IMR-90 (cell line): Measurements from ENCODE around the gene PIK3C2B. TPM values are rescaled to one million over a fixed set of nuclear protein-coding genes. Genes with fewer than 3 reads are reported as not detected.
A peak's percentile ranks its signal among the peaks of the same experiment; 100 is the strongest.

ENCODE experiments used
- ATAC-seq: fragments of 200-7000 bp; cut with Tn5 transposase; 2 replicates; pipeline ENCODE4 v1.9.1; 2020; ENCODE audit warnings: low read depth, mild to moderate bottlenecking, moderate library complexity
- BruUV-seq: library from RNA; stranded (reverse); fragments of 400-500 nt; replicated peaks from 2 replicates; lab custom pipeline; 2021; lab: Mats Ljungman, UMichigan
- CTCF ChIA-PET: fragments of 300-600 bp; formaldehyde crosslinking; extraction: SDS; loops from one replicate; lab custom pipeline; 2021; ENCODE audit warnings: antibody characterized with exemption; lab: Yijun Ruan, JAX
- POLR2A ChIA-PET: fragments of 300-600 bp; sonication (Branson Sonifier 250); formaldehyde crosslinking; loops from one replicate; lab custom pipeline; 2022; ENCODE audit warnings: antibody characterized with exemption; ENCODE audit not compliant: unreplicated experiment; lab: Charles Lee
- DNase-seq: peaks from one replicate; pipeline ENCODE4 v3.0.0; 2013
- H2AFZ ChIP-seq: replicated peaks from 2 replicates; pipeline ENCODE3; 2013; ENCODE audit warnings: low read length, mild to moderate bottlenecking; ENCODE audit not compliant: poor library complexity
- H2AK5ac ChIP-seq: 2 replicates; pipeline ENCODE4 v1.6.1; 2013; ENCODE audit warnings: low read depth, low read length, inconsistent platforms
- H2AK9ac ChIP-seq: replicated peaks from 2 replicates; pipeline ENCODE3; 2013; ENCODE audit warnings: mild to moderate bottlenecking, low read depth, low read length, moderate library complexity; ENCODE audit not compliant: poor library complexity
- H2BK120ac ChIP-seq: 2 replicates; pipeline ENCODE4 v1.6.1; 2013; ENCODE audit warnings: low read depth, low read length, inconsistent platforms
- H2BK15ac ChIP-seq: 3 replicates; pipeline ENCODE4 v1.6.1; 2013; ENCODE audit warnings: low read depth, low read length, inconsistent platforms
- H2BK20ac ChIP-seq: 2 replicates; pipeline ENCODE4 v1.6.1; 2013; ENCODE audit warnings: low read depth, mild to moderate bottlenecking, inconsistent platforms, low read length, moderate library complexity
- H2BK5ac ChIP-seq: 2 replicates; pipeline ENCODE4 v1.6.1; 2013; ENCODE audit warnings: mild to moderate bottlenecking, low read depth, low read length, inconsistent platforms; ENCODE audit not compliant: poor library complexity, severe bottlenecking
- H3K14ac ChIP-seq: replicated peaks from 2 replicates; pipeline ENCODE4 v1.6.1; 2013; ENCODE audit warnings: low read depth, low read length, inconsistent platforms
- H3K18ac ChIP-seq: 2 replicates; pipeline ENCODE4 v1.6.1; 2013; ENCODE audit warnings: low read depth, low read length, control low read depth
- H3K23ac ChIP-seq: 2 replicates; pipeline ENCODE4 v1.6.1; 2013; ENCODE audit warnings: low read depth, low read length, inconsistent platforms
- H3K27ac ChIP-seq: 2 replicates; pipeline ENCODE4 v1.5.1; 2013; ENCODE audit warnings: mild to moderate bottlenecking, control low read depth, low read length; ENCODE audit not compliant: insufficient read depth
- H3K27me3 ChIP-seq: 2 replicates; pipeline ENCODE4 v1.6.1; 2013; ENCODE audit warnings: low read length; ENCODE audit not compliant: control insufficient read depth, insufficient read depth
- H3K36me3 ChIP-seq: 2 replicates; pipeline ENCODE4 v1.6.1; 2013; ENCODE audit warnings: low read length, mixed read lengths; ENCODE audit not compliant: control insufficient read depth, insufficient read depth
- H3K4ac ChIP-seq: 2 replicates; pipeline ENCODE4 v1.6.1; 2013; ENCODE audit warnings: low read depth, low read length, inconsistent platforms
- H3K4me1 ChIP-seq: 2 replicates; pipeline ENCODE4 v1.6.1; 2013; ENCODE audit warnings: low read length, mixed read lengths; ENCODE audit not compliant: control insufficient read depth, insufficient read depth
- H3K4me2 ChIP-seq: 2 replicates; pipeline ENCODE4 v1.6.1; 2013; ENCODE audit warnings: low read depth, mild to moderate bottlenecking, control low read depth, low read length, moderate library complexity
- H3K4me3 ChIP-seq: 2 replicates; pipeline ENCODE4 v1.5.1; 2013; ENCODE audit warnings: low read depth, mild to moderate bottlenecking, control low read depth, low read length, moderate library complexity; ENCODE audit not compliant: insufficient read depth
- H3K56ac ChIP-seq: 2 replicates; pipeline ENCODE4 v1.6.1; 2013; ENCODE audit warnings: low read length, inconsistent platforms; ENCODE audit not compliant: insufficient read depth; ENCODE audit errors: extremely low read depth
- H3K79me1 ChIP-seq, 2 experiments: 2 replicates each; pipeline ENCODE4 v1.6.1; 2013; ENCODE audit warnings: low read length in 2 of 2, inconsistent platforms in 1 of 2, low read depth in 1 of 2
- H3K9ac ChIP-seq: 2 replicates; pipeline ENCODE4 v1.6.1; 2013; ENCODE audit warnings: low read depth, low read length, control low read depth
- H3K9me1 ChIP-seq: 2 replicates; pipeline ENCODE4 v1.6.1; 2013; ENCODE audit warnings: low read length, inconsistent platforms; ENCODE audit not compliant: insufficient read depth
- H3K9me3 ChIP-seq: 2 replicates; pipeline ENCODE4 v1.6.1; 2013; ENCODE audit warnings: low read length; ENCODE audit not compliant: control insufficient read depth, insufficient read depth
- H4K20me1 ChIP-seq: 2 replicates; pipeline ENCODE4 v1.6.1; 2013; ENCODE audit warnings: low read length, inconsistent platforms; ENCODE audit not compliant: insufficient read depth
- H4K5ac ChIP-seq: 2 replicates; pipeline ENCODE4 v1.6.1; 2013; ENCODE audit warnings: mild to moderate bottlenecking, low read depth, low read length, control low read depth
- H4K8ac ChIP-seq, 2 experiments: 2 replicates each; pipeline ENCODE4 v1.6.1; 2013; ENCODE audit warnings: low read depth in 2 of 2, low read length in 2 of 2, control low read depth in 1 of 2, inconsistent platforms in 1 of 2
- H4K91ac ChIP-seq: 2 replicates; pipeline ENCODE4 v1.6.1; 2013; ENCODE audit warnings: low read depth, low read length, inconsistent platforms; ENCODE audit not compliant: insufficient read depth
- CTCF ChIP-seq: conservative IDR thresholded peaks from 2 replicates; pipeline ENCODE4 v1.5.1; 2012; ENCODE audit warnings: mild to moderate bottlenecking, low read depth, low read length, improper control_type of control experiment
- MAFK ChIP-seq: IDR thresholded peaks from 2 replicates; pipeline ENCODE4 v1.6.1; 2012; ENCODE audit warnings: low read depth, low read length, improper control_type of control experiment
- MXI1 ChIP-seq: IDR thresholded peaks from 2 replicates; pipeline ENCODE4 v1.6.1; 2012; ENCODE audit warnings: low read depth, mild to moderate bottlenecking, low read length, moderate library complexity, borderline replicate concordance
- RAD21 ChIP-seq: IDR thresholded peaks from 2 replicates; pipeline ENCODE4 v1.6.1; 2012; ENCODE audit warnings: low read length, improper control_type of control experiment
- SMC3 ChIP-seq: fragments of 150-350 bp; IDR thresholded peaks from 2 replicates; pipeline ENCODE4 v1.6.1; 2016; ENCODE audit warnings: low read depth, mild to moderate bottlenecking, antibody characterized with exemption, low read length, moderate library complexity
- WGBS, 2 experiments: methylation state at CpG; one replicate each; pipeline versions ENCODE4 v1.1.5 to v1.1.7; 2013; ENCODE audit warnings: missing lambda C conversion rate in 2 of 2; ENCODE audit not compliant: insufficient read length in 1 of 2; ENCODE audit errors: extremely low coverage in 2 of 2; 5-methylcytosine and 5-hydroxymethylcytosine counted together
- dilution Hi-C: fragments of 300-500 bp; cut with HindIII; formaldehyde crosslinking; loops from one replicate; pipeline ENCODE4 v1.14.3; 2018; ENCODE audit warnings: low sequenced_read_pairs; ENCODE audit not compliant: unreplicated experiment
- in situ Hi-C: fragments of 300-500 bp; cut with MboI; formaldehyde crosslinking; loops from 3 replicates; pipeline ENCODE4 v1.14.3; 2019; ENCODE audit warnings: low sequenced_read_pairs, inconsistent platforms, mixed read lengths
- intact Hi-C: fragments of 100-400 bp; cut with micrococcal nuclease; formaldehyde crosslinking; loops from 2 replicates; pipeline ENCODE4 v1.10.0; 2022
- polyA plus RNA-seq, 3 experiments: library from polyadenylated mRNA; depleted of rRNA; stranded (reverse); fragments of >200 nt; gene quantifications; 2 replicates each; pipeline ENCODE4 v1.2.3, GENCODE V29; 2012; ENCODE audit warnings: low replicate concordance in 1 of 3
- total RNA-seq: library from RNA; depleted of rRNA; stranded (reverse); fragments of >200 nt; gene quantifications from 2 replicates; pipeline ENCODE4 v1.2.3, GENCODE V29; 2012; rRNA removed

PIK3C2B gene
- total and polyA plus RNA-seq, 2 of the 4 experiments (the other 2 are of a cell fraction), result 1.1 to 2.9 TPM

DNA sequence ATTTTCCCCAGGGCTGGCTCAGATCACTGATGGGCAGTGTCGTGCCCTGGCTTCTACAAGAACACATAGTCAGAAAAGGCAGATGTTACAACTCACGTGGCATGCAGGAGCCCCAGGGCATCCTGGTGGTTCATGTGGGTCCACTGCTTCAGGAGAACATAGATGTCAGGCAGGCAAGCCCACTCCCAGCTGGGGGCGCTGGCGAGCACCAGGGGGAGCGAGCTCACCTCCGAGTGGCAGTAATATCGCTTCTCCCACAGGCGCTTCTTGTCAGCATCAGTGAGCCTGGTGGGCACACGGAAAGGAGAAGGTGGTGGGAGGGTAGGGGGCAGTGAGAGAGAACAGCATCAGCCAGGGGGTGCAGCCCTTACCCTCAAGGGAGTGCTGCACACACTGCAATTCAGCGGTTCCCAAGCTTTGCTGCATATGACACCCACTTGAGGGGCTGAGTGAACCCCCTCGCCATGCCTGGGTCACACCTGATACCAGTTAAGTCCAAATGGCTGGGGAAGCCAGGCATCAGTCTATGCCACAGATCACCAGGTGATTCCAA is 48.7 kb downstream of the PIK3C2B start:
- Histone ChIP-seq H3K4me2 (no peak overlapping the region), H4K5ac (no peak overlapping the region), H3K79me1 (no peaks in the 10 kb centered on the region), H4K91ac (no peak overlapping the region), H2AK5ac (no peak overlapping the region), H2AK9ac (peak overlapping the region; percentile 26), H3K23ac (no peak overlapping the region), H3K36me3 (peaks cover 23% of the 10 kb centered on the region), H2BK15ac (no peak overlapping the region), H3K56ac (no peak overlapping the region), H2BK5ac (no peak overlapping the region), H3K9me1 (no peaks in the 10 kb centered on the region), H3K9me3 (no peaks in the 10 kb centered on the region), H3K4me3 (no peak overlapping the region), H3K14ac (no peak overlapping the region), H2AFZ (peak overlapping the region; percentile 9), H2BK20ac (no peak overlapping the region), H3K27me3 (no peaks in the 10 kb centered on the region), H3K9ac (no peak overlapping the region), H3K27ac (no peak overlapping the region), H3K18ac (no peak overlapping the region), H4K8ac (no peak overlapping the region), H2BK120ac (no peak overlapping the region), H3K4me1 (no peaks in the 10 kb centered on the region), H3K4ac (no peak overlapping the region), H4K20me1 (no peaks in the 10 kb centered on the region; the same call in 1 of the 2 replicates)
- 73% methylated on average over 4 of the region's 11 CpGs; no CpG with 5 or more reads in 1 of the 2 experiments for WGBS, 2 experiments
- ATAC-seq, result peak; percentile 68
- dilution Hi-C loops (no loop called here), intact Hi-C loops (loop anchor here (1.0 to 2.0 kb wide), 3 partner anchors 38 to 361 kb away; no protein-coding TSS in a partner anchor), in situ Hi-C loops (loop anchor here (5.0 kb wide), 1 partner anchor 56 kb away; no protein-coding TSS in a partner anchor)
- no TSS peak for BruUV-seq
- ChIA-PET POLR2A (no interaction called here), CTCF (interaction anchor here (0.9 to 2.6 kb wide), 11 partner anchors 8 to 361 kb away, joined by 3 to 30 read pairs (median 5); partner anchors contain the start of genes MDM4 and PIK3C2B)
- TF ChIP-seq CTCF (peak; percentile 50), SMC3 (peak; percentile 38), MAFK (no peak), RAD21 (peak; percentile 36), MXI1 (no peak)
- DNase-seq, result peak; percentile 27

Other genes starting within 250 kb of the PIK3C2B start
- gene PLEKHA6, start 134.9 kb downstream of the PIK3C2B start, total RNA-seq, result 5.0 and 8.2 TPM in 2 replicates
- 19.9 and 20.6 TPM in 2 replicates for gene PLEKHA6, start 134.9 kb downstream of the PIK3C2B start, polyA plus RNA-seq (2012; rRNA removed)
- gene PPP1R15B, start 83.0 kb downstream of the PIK3C2B start, total RNA-seq, result 14.9 and 20.3 TPM in 2 replicates
- gene PPP1R15B, start 83.0 kb downstream of the PIK3C2B start, polyA plus RNA-seq (2012; rRNA removed), result 14.4 and 15.0 TPM in 2 replicates
- 19.2 and 20.1 TPM in 2 replicates for gene MDM4, start 21.6 kb upstream of the PIK3C2B start, total RNA-seq
- 3.7 and 7.4 TPM in 2 replicates for gene MDM4, start 21.6 kb upstream of the PIK3C2B start, polyA plus RNA-seq (2012; rRNA removed)
- gene LRRN2, start 190.9 kb upstream of the PIK3C2B start, total RNA-seq, result not detected in 2 replicates
- not detected in 2 replicates for gene LRRN2, start 190.9 kb upstream of the PIK3C2B start, polyA plus RNA-seq (2012; rRNA removed)